HL-60 (cell line): ENCODE measurements around the gene NR2E1.

ENCODE experiments used
- DNase-seq, 2 experiments: peaks; one replicate each; pipeline ENCODE4 v3.0.0-alpha.2; 2010 to 2020; ENCODE audit warnings: low read depth in 1 of 2, low spot score in 1 of 2
- H3K27ac ChIP-seq: fragments of 250-450 bp; sonication (Bioruptor Pico); replicated peaks from 2 replicates; pipeline ENCODE4 v1.5.1; 2020; ENCODE audit warnings: mild to moderate bottlenecking, moderate library complexity
- H3K27me3 ChIP-seq: fragments of 250-450 bp; sonication (Bioruptor Pico); 2 replicates; pipeline ENCODE4 v1.5.1; 2021; ENCODE audit warnings: mild to moderate bottlenecking, moderate library complexity; ENCODE audit not compliant: insufficient read depth, poor library complexity, severe bottlenecking
- H3K4me3 ChIP-seq: replicated peaks from 2 replicates; pipeline ENCODE4 v1.5.1; 2011; ENCODE audit warnings: mild to moderate bottlenecking, control low read depth, low read length; ENCODE audit not compliant: insufficient read depth
- CTCF ChIP-seq: IDR thresholded peaks from one replicate; pipeline ENCODE4 v1.5.1; 2011; ENCODE audit warnings: low read length, control low read depth, inconsistent platforms; ENCODE audit not compliant: insufficient read depth
- GABPA ChIP-seq: IDR thresholded peaks from 2 replicates; pipeline ENCODE4 v1.6.1; 2012; ENCODE audit warnings: low read depth
- POLR2AphosphoS5 ChIP-seq: IDR thresholded peaks from 2 replicates; pipeline ENCODE4 v1.6.1; 2012; ENCODE audit warnings: low read depth
- SPI1 ChIP-seq: IDR thresholded peaks from 2 replicates; pipeline ENCODE4 v1.6.1; 2012; ENCODE audit warnings: low read depth, mild to moderate bottlenecking, borderline replicate concordance
- TF ChIP-seq, protein P1 (sequence below): IDR thresholded peaks from 2 replicates; pipeline ENCODE4 v1.6.1; 2012; ENCODE audit warnings: low read depth; ENCODE audit not compliant: insufficient replicate concordance

The NR2E1 gene

DNA sequence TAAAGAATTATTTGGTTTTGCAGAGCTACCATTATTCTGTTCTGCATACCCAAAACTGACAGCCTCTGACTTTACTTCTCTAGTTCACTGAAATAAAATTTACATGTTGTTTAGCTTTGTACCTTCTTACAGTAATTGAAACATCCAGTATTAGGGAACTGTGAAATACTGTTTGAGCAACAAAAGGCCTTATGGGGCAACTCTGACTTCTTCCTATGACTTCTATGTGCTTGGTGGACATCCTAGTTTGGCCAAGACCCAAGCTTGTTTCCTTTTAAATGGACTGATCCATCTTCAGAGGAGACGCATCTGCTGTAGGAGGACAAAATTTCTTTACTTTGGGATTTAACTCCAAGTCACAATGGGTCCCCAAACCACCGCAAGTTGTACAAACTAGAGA is 44.7 kb downstream of the NR2E1 start:
- Histone ChIP-seq H3K27me3 (no peaks in the 10 kb centered on the region), H3K4me3 (no peak overlapping the region), H3K27ac (peak overlapping the region; percentile 56)
- no peak; the same call in 1 of the 2 replicates for TF ChIP-seq SPI1
- TF ChIP-seq, protein P1, sequence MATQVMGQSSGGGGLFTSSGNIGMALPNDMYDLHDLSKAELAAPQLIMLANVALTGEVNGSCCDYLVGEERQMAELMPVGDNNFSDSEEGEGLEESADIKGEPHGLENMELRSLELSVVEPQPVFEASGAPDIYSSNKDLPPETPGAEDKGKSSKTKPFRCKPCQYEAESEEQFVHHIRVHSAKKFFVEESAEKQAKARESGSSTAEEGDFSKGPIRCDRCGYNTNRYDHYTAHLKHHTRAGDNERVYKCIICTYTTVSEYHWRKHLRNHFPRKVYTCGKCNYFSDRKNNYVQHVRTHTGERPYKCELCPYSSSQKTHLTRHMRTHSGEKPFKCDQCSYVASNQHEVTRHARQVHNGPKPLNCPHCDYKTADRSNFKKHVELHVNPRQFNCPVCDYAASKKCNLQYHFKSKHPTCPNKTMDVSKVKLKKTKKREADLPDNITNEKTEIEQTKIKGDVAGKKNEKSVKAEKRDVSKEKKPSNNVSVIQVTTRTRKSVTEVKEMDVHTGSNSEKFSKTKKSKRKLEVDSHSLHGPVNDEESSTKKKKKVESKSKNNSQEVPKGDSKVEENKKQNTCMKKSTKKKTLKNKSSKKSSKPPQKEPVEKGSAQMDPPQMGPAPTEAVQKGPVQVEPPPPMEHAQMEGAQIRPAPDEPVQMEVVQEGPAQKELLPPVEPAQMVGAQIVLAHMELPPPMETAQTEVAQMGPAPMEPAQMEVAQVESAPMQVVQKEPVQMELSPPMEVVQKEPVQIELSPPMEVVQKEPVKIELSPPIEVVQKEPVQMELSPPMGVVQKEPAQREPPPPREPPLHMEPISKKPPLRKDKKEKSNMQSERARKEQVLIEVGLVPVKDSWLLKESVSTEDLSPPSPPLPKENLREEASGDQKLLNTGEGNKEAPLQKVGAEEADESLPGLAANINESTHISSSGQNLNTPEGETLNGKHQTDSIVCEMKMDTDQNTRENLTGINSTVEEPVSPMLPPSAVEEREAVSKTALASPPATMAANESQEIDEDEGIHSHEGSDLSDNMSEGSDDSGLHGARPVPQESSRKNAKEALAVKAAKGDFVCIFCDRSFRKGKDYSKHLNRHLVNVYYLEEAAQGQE, result no peak
- TF ChIP-seq GABPA, result no peak
- no peak for TF ChIP-seq CTCF
- no peak for TF ChIP-seq POLR2AphosphoS5
- DNase-seq, result peak in 1 of 2 experiments; percentile 71

GRCh38 chr6:108211671-108212070 is 45.8 kb downstream of the NR2E1 start:
- TF ChIP-seq POLR2AphosphoS5, result no peak
- TF ChIP-seq SPI1, result no peak
- TF ChIP-seq CTCF, result no peak
- TF ChIP-seq GABPA, result no peak
- TF ChIP-seq, protein P1, result no peak
- DNase-seq, result no peak
- no peak overlapping the region for H3K4me3 ChIP-seq
- no peak overlapping the region for H3K27ac ChIP-seq
- H3K27me3 ChIP-seq, result no peaks in the 10 kb centered on the region

DNA sequence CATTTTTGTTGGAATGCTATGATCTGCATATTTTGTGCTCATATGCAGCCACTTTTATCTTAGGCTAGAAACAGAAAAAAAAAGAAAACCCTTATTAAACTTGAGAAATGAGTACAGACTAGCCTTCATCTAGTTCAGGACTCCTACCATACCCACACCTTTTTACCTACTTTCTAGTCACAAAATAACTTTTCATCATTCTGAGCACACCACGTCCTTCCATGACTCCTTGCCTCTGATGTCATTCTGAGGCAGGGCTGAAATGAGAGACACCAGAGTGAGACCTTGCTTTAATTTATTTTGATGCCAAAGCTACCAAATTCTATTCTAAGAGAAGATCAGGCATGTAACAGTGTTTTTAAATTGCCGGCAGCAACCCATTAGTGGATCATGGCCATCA is 56.2 kb downstream of the NR2E1 start:
- Histone ChIP-seq H3K27ac (no peak overlapping the region), H3K27me3 (no peaks in the 10 kb centered on the region), H3K4me3 (no peak overlapping the region)
- no peak for DNase-seq
- TF ChIP-seq POLR2AphosphoS5 (no peak), SPI1 (no peak), CTCF (no peak), GABPA (no peak)
- TF ChIP-seq, protein P1, result no peak
